ENCODE results near the gene EEF2K.

The EEF2K gene

GRCh38 chr16:22284637-22285036 lies 78.6 kb downstream of the EEF2K start:
- H3K4me3 ChIP-seq (ENCODE audit: low read length) = no peak overlapping the region
- no peaks in the 10 kb centered on the region for H3K9me3 ChIP-seq (ENCODE audit: control insufficient read depth, insufficient read depth, low read length)
- peaks cover 22% of the 10 kb centered on the region; the same call in 1 of the 2 replicates for H3K36me3 ChIP-seq (ENCODE audit: control insufficient read depth, low read length)
- no peaks in the 10 kb centered on the region for H3K79me2 ChIP-seq (ENCODE audit: control insufficient read depth, low read length)
- H3K4me2 ChIP-seq (ENCODE audit: low read length) = no peak overlapping the region
- H3K4me1 ChIP-seq (ENCODE audit: control insufficient read depth, low read length) = no peaks in the 10 kb centered on the region
- TF ChIP-seq CTCF (IDR thresholded peaks at IDR 0.05; ENCODE audit: low read depth, low read length, poor library complexity, severe bottlenecking) (no peak), EZH2phosphoT487 (IDR thresholded peaks at IDR 0.05; ENCODE audit: borderline replicate concordance, low read length) (no peak)
- no peaks in the 10 kb centered on the region for H3F3A ChIP-seq (ENCODE audit: control insufficient read depth, insufficient read depth)
- no peak overlapping the region for H3K27ac ChIP-seq (ENCODE audit: low read depth, low read length)
- H3K27me3 ChIP-seq (ENCODE audit: control insufficient read depth, low read length) = no peaks in the 10 kb centered on the region
- no peaks in the 10 kb centered on the region for H3K9me2 ChIP-seq (replicated peaks; ENCODE audit: control insufficient read depth, low read length)
- H4K20me1 ChIP-seq (ENCODE audit: control insufficient read depth, insufficient read depth, low read depth, low read length) = no peaks in the 10 kb centered on the region

DNA sequence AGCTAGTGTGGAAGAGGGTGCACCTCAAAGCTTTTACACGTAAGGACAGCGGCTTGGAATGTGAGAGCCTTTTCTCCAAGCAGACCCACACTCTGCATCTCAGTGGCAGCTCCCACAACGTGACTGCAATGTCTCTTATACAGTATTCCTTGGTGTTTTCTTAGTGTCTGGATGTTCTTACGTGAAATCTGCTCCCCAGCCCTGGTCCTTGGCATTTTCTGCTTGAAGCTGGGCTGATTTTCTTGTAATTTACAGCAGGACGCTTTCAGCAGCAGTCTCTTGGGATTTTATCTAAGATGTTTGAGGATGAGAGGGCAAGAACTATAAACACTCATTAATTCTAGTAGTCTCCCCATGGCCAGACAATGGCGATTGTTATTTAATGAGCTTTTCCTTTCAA lies 79.0 kb downstream of the EEF2K start:
- Histone ChIP-seq H3K27me3 (ENCODE audit: control insufficient read depth, low read length) (no peaks in the 10 kb centered on the region), H3K9me2 (replicated peaks; ENCODE audit: control insufficient read depth, low read length) (no peaks in the 10 kb centered on the region), H3K4me3 (ENCODE audit: low read length) (no peak overlapping the region), H3K4me1 (ENCODE audit: control insufficient read depth, low read length) (no peaks in the 10 kb centered on the region), H3K27ac (ENCODE audit: low read depth, low read length) (no peak overlapping the region), H3F3A (ENCODE audit: control insufficient read depth, insufficient read depth) (no peaks in the 10 kb centered on the region), H3K79me2 (ENCODE audit: control insufficient read depth, low read length) (no peaks in the 10 kb centered on the region), H3K9me3 (ENCODE audit: control insufficient read depth, insufficient read depth, low read length) (no peaks in the 10 kb centered on the region), H4K20me1 (ENCODE audit: control insufficient read depth, insufficient read depth, low read depth, low read length) (no peaks in the 10 kb centered on the region), H3K4me2 (ENCODE audit: low read length) (no peak overlapping the region), H3K36me3 (ENCODE audit: control insufficient read depth, low read length) (peaks cover 22% of the 10 kb centered on the region; the same call in 1 of the 2 replicates)
- TF ChIP-seq CTCF (IDR thresholded peaks at IDR 0.05; ENCODE audit: low read depth, low read length, poor library complexity, severe bottlenecking) = no peak
- no peak for TF ChIP-seq EZH2phosphoT487 (IDR thresholded peaks at IDR 0.05; ENCODE audit: borderline replicate concordance, low read length)

DNA sequence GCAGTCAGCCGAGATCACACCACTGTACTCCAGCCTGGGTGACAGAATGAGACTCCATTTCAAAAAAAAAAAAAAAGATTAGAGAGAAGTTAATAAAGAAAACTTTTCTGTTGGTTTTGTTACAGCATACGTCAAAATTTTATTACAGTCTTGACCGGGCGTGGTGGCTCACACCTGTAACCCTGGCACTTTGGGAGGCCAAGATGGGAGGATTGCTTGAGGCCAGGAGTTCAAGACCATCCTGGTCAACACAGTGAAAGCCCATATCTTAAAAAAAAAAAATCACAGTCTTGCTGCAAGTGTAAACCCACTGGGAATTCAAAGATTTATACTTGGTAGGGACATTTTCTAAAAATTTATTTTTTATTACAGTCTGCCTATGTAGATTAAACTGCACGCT lies 84.9 kb downstream of the EEF2K start:
- H3K9me2 ChIP-seq (replicated peaks; ENCODE audit: control insufficient read depth, low read length) = no peaks in the 10 kb centered on the region
- 0 out of 2 replicates have a peak, but pooled peaks cover 3% of the 10 kb centered on the region for H3F3A ChIP-seq (ENCODE audit: control insufficient read depth, insufficient read depth)
- TF ChIP-seq CTCF (IDR thresholded peaks at IDR 0.05; ENCODE audit: low read depth, low read length, poor library complexity, severe bottlenecking) = no peak
- no peak for TF ChIP-seq EZH2phosphoT487 (IDR thresholded peaks at IDR 0.05; ENCODE audit: borderline replicate concordance, low read length)
- no peaks in the 10 kb centered on the region for H3K36me3 ChIP-seq (ENCODE audit: control insufficient read depth, low read length)
- H3K79me2 ChIP-seq (ENCODE audit: control insufficient read depth, low read length) = no peaks in the 10 kb centered on the region
- no peak overlapping the region for H3K4me2 ChIP-seq (ENCODE audit: low read length)
- H3K4me3 ChIP-seq (ENCODE audit: low read length) = no peak overlapping the region
- no peaks in the 10 kb centered on the region for H4K20me1 ChIP-seq (ENCODE audit: control insufficient read depth, insufficient read depth, low read depth, low read length)
- no peaks in the 10 kb centered on the region for H3K27me3 ChIP-seq (ENCODE audit: control insufficient read depth, low read length)
- peaks cover 2% of the 10 kb centered on the region for H3K4me1 ChIP-seq (ENCODE audit: control insufficient read depth, low read length)
- H3K27ac ChIP-seq (ENCODE audit: low read depth, low read length) = no peak overlapping the region
- H3K9me3 ChIP-seq (ENCODE audit: control insufficient read depth, insufficient read depth, low read length) = no peaks in the 10 kb centered on the region

All from DOHH2 (cell line).